Suprapubic skin (tissue), 4 donors: ENCODE measurements around the gene KANSL3.

ENCODE experiments used
- CTCF ChIP-seq, 2 donors: fragments of 200-600 bp in 1 of 2; fragments of 450-650 bp in 1 of 2; sonication (generic) in 1 of 2; IDR thresholded peaks; one replicate each; pipeline ENCODE4 v1.5.1; 2016 to 2019; ENCODE audit warnings: antibody characterized with exemption in 2 of 2, mild to moderate bottlenecking in 1 of 2, moderate library complexity in 1 of 2
- EP300 ChIP-seq: sonication (generic); formaldehyde crosslinking; IDR thresholded peaks from one replicate; pipeline ENCODE4 v1.6.1; 2017; ENCODE audit warnings: antibody characterized with exemption
- POLR2A ChIP-seq, 2 donors: fragments of 450-650 bp; IDR thresholded peaks; one replicate each; pipeline ENCODE4 v1.6.1; 2017; ENCODE audit warnings: antibody characterized with exemption in 2 of 2, mild to moderate bottlenecking in 2 of 2, moderate library complexity in 2 of 2
- POLR2AphosphoS5 ChIP-seq, 3 donors: sonication (generic); formaldehyde crosslinking; IDR thresholded peaks; one replicate each; pipeline ENCODE4 v1.6.1; 2017; ENCODE audit warnings: antibody characterized with exemption in 3 of 3

GRCh38 chr2:96546321-96546720 lies 91.8 kb downstream of the KANSL3 start:
- TF ChIP-seq POLR2A (IDR thresholded peaks at IDR 0.05) (no peak), CTCF (IDR thresholded peaks at IDR 0.05) (no peak), EP300 (no peak), POLR2AphosphoS5 (IDR thresholded peaks at IDR 0.05) (no peak)
